Progenitor cell of endocrine pancreas (in vitro differentiated cells): ENCODE measurements around the gene SGCA. TPM values are rescaled to one million over a fixed set of nuclear protein-coding genes. Genes with fewer than 3 reads are reported as not detected.
A peak's percentile ranks its signal among the peaks of the same experiment; 100 is the strongest.

ENCODE experiments used
- DNase-seq: peaks from one replicate; pipeline ENCODE4 v3.0.0; 2021; ENCODE audit warnings: low spot score; ENCODE audit not compliant: unreplicated experiment
- H3K27ac Mint-ChIP-seq: 2 replicates; pipeline ENCODE4 v1.8.0; 2021; ENCODE audit warnings: mild to moderate bottlenecking, moderate library complexity, mixed read lengths
- H3K27me3 Mint-ChIP-seq: 2 replicates; pipeline ENCODE4 v1.8.0; 2021; ENCODE audit warnings: mixed read lengths
- H3K36me3 Mint-ChIP-seq: 2 replicates; pipeline ENCODE4 v1.8.0; 2022; ENCODE audit warnings: mixed read lengths; ENCODE audit not compliant: insufficient read depth
- H3K4me1 Mint-ChIP-seq: 2 replicates; pipeline ENCODE4 v1.8.0; 2021; ENCODE audit warnings: low read depth, mixed read lengths
- H3K4me3 Mint-ChIP-seq: 2 replicates; pipeline ENCODE4 v1.8.0; 2021; ENCODE audit warnings: low read depth, mild to moderate bottlenecking, moderate library complexity, mixed read lengths
- H3K9me3 Mint-ChIP-seq: 2 replicates; pipeline ENCODE4 v1.8.0; 2021; ENCODE audit warnings: low read depth, mixed read lengths
- total RNA-seq: library from RNA; stranded (reverse); gene quantifications from 2 replicates; pipeline ENCODE4 v1.2.1, GENCODE V29; 2021
- TF ChIP-seq, protein P1 (sequence below): fragments of 200-600 bp; sonication (generic); IDR thresholded peaks from one replicate; pipeline ENCODE4 v1.5.0; 2021; ENCODE audit warnings: antibody characterized with exemption, mild to moderate bottlenecking; ENCODE audit not compliant: unreplicated experiment

SGCA gene
- total RNA-seq, 1 donor from 2014 or later, result not detected

DNA sequence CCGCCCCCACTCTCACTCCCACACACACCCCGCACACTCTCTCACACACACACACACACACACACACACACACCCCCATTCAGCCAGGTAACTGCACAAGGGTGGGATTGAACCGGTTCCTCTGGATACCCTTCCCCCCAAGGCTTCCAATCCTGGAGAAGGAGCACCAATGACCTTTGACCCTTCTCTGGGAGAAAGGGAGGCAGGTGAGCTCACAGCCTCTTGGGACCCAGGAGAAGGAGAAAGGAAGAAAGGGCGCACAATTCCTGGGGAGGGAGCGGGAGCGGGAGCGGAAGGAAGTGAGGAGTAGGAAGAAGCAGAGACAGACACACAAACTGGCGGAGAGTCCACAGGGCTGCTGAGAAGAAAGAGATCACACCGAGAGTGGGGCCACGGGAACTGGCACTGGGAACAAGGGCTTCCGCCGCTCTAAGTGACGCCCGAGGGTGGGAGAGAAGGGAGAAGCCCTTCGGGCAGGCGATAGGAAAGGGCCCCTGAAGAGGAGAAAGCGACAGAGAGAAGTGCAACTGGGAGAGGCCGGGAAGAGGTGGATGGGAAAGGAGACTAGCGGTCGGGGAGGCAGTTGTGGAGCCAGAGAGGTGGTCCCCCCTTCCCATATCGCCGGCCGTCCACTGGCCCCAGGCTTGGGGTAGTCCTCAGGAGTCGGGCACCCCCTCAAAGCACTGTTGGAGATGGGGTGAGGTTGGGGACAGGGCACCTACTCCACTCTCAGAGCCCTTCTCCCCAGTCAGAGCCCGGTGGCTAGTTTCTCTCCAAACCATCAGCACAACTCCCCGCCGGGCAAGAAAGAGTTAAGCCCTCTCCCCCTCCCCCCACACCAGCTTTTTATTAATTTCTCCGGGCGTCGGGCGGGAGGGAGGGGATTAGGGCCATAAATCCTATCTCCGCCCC is 37.1 kb upstream of the SGCA start:
- Mint-ChIP-seq H3K27ac (peak overlapping the region; percentile 42), H3K4me3 (peak overlapping the region; percentile 71), H3K9me3 (no peaks in the 10 kb centered on the region), H3K27me3 (peaks cover 29% of the 10 kb centered on the region), H3K4me1 (peaks cover 9% of the 10 kb centered on the region), H3K36me3 (no peaks in the 10 kb centered on the region)
- TF ChIP-seq, protein P1, sequence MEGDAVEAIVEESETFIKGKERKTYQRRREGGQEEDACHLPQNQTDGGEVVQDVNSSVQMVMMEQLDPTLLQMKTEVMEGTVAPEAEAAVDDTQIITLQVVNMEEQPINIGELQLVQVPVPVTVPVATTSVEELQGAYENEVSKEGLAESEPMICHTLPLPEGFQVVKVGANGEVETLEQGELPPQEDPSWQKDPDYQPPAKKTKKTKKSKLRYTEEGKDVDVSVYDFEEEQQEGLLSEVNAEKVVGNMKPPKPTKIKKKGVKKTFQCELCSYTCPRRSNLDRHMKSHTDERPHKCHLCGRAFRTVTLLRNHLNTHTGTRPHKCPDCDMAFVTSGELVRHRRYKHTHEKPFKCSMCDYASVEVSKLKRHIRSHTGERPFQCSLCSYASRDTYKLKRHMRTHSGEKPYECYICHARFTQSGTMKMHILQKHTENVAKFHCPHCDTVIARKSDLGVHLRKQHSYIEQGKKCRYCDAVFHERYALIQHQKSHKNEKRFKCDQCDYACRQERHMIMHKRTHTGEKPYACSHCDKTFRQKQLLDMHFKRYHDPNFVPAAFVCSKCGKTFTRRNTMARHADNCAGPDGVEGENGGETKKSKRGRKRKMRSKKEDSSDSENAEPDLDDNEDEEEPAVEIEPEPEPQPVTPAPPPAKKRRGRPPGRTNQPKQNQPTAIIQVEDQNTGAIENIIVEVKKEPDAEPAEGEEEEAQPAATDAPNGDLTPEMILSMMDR, result no peak
- DNase-seq, result no peak

DNA sequence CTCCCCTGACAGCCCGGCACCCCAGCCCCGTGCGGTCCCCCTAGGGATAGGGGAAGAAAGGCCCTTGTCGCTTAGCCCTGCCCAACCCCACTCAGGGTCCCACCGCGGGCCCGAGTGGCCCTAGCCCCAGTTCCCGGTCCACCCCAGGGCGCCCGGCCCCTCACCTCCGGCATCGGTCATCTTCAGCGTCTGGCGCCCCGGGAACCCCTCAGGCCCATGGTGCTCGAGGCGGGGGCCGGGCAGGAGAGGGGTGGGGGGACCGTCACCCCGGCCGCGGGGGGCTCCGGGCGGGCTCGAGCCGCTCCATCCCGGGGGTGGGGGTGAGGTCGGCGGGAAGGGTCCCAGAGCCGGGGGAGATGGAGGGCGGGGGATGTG is 36.5 kb upstream of the SGCA start:
- DNase-seq, result no peak
- Mint-ChIP-seq H3K4me3 (peak overlapping the region; percentile 71), H3K4me1 (peaks cover 9% of the 10 kb centered on the region), H3K27me3 (peaks cover 29% of the 10 kb centered on the region), H3K36me3 (no peaks in the 10 kb centered on the region), H3K27ac (no peak overlapping the region), H3K9me3 (no peaks in the 10 kb centered on the region)
- TF ChIP-seq, protein P1, result no peak

DNA sequence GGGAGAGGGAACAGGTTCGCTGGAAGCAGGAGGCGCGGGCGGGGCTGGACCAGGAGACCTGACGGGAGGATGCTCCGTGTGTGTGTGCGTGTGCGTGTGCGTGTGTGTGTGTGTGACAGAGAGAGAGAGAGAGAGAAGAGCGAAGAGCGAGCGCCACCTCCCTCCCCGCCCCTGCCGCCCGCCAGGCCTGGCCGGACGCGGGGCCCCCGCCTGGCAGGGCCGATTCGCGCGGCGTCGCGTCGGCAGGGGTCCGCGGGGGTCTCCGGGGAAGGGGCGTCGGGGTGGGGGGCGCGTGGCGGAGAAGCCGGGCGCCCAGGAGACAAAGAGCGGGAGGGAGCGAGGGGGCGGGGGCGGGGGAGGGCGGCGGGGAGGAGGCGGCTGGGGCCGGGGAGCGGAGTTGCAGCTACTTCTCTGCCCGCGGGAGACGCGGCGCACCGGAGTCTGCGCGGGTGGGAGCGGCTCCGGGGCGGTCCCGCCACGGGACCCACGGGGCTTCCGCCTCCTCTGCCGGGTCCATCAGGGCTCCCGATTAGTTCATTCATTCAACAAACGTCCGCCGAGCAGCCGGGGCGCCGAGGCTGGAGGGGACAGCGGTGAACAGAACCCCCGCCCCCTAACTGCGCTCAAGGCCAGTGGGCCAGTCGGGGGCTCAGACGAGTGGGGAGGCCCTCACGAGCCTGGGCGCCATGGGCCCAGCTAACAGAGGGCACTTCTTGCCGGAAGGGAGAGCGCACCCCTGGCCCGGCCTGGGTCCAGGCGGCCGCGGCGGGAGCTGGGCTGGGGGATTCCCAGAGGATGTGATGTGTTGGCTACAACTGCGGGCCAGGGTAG is 35.9 kb upstream of the SGCA start, which contains the start of gene SAMD14:
TSS of gene SAMD14 (minus strand) at position 433 of the 831 bp plus-strand sequence. CDS start 5,201 bp downstream, outside the sequence.
- H3K36me3 Mint-ChIP-seq, result no peaks in the 10 kb centered on the region
- no peak for DNase-seq
- peaks cover 29% of the 10 kb centered on the region for H3K27me3 Mint-ChIP-seq
- no peaks in the 10 kb centered on the region for H3K9me3 Mint-ChIP-seq
- no peak within 1 kb of the TSS for H3K27ac Mint-ChIP-seq
- TF ChIP-seq, protein P1, result no peak
- peak within 1 kb of the TSS; percentile 71 for H3K4me3 Mint-ChIP-seq
- H3K4me1 Mint-ChIP-seq, result peaks cover 9% of the 10 kb centered on the region

DNA sequence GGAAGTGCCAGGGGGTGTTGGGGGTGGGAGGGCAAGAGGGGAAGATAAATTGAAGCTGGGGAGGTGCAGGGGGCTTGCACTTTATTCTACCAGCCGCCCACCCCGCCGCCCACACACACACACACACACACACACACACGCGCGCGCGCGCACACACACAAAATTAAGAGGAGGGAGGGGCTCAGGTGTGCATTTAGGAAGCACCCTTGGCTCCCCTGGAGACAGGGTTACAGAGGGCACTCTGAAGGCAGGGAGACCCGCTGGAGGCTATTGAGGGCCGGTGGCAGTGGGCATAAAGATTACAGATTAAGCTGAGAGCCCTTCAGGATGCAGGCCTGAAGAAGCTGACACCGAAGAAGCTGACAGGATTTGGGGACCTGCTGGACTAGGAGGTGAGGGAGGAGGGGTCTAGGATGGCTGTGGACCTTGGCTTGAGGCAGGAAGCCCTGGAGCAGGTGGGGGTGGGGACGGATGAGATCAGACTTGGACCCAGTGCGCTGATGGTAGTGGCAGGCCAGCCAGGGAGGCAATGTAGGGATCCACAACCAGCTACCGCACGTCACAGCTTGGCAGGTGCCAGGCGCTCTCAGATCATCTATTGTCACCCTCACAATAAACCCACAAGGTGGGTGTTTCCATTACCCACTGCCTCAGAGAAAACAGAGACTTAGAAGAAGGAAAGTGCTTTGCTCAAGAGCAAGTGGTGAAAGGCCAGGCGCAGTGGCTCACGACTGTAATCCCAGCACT is 35.1 kb upstream of the SGCA start:
- no peak overlapping the region for H3K27ac Mint-ChIP-seq
- peak overlapping the region; percentile 62 for H3K4me3 Mint-ChIP-seq
- H3K27me3 Mint-ChIP-seq, result peaks cover 27% of the 10 kb centered on the region
- no peaks in the 10 kb centered on the region for H3K9me3 Mint-ChIP-seq
- TF ChIP-seq, protein P1, result no peak
- peaks cover 11% of the 10 kb centered on the region for H3K4me1 Mint-ChIP-seq
- DNase-seq, result no peak
- peaks cover 2% of the 10 kb centered on the region for H3K36me3 Mint-ChIP-seq
